CD4-positive, CD25-positive, alpha-beta regulatory T cell (primary cell): ENCODE results near the gene CORO1A. TPM values are rescaled to one million over a fixed set of nuclear protein-coding genes. Genes with fewer than 3 reads are reported as not detected.
"Not testable (repeated sequence)": the region's sequence is repeated elsewhere in the genome, so short reads cannot be mapped to it uniquely, and the experiment has no call there.

ENCODE experiments used
- ATAC-seq, 2 donors: fragments of 150-1000 bp; cut with Tn5 transposase; one replicate each; pipeline ENCODE4 v1.10.0; 2021; ENCODE audit warnings: low read depth in 2 of 2, moderate number of reproducible peaks in 2 of 2, moderate library complexity in 1 of 2
- DNase-seq, 3 donors: peaks; one replicate each; pipeline versions ENCODE4 v3.0.0 to v3.0.0-alpha.2; 2012 to 2022; ENCODE audit warnings: mixed read lengths in 1 of 3
- H3K27ac ChIP-seq: one replicate; pipeline ENCODE4 v1.7.0; 2013; ENCODE audit warnings: mild to moderate bottlenecking, low read length; ENCODE audit not compliant: insufficient read depth, poor library complexity, severe bottlenecking
- H3K27me3 ChIP-seq: one replicate; pipeline ENCODE4 v1.7.0; 2013; ENCODE audit warnings: low read length; ENCODE audit not compliant: control insufficient read depth, insufficient read depth
- H3K36me3 ChIP-seq: one replicate; pipeline ENCODE4 v1.7.0; 2013; ENCODE audit warnings: mild to moderate bottlenecking, low read length, moderate library complexity; ENCODE audit not compliant: control insufficient read depth, insufficient read depth
- H3K4me1 ChIP-seq: 2 replicates; pipeline ENCODE4 v1.7.0; 2013; ENCODE audit warnings: mild to moderate bottlenecking, low read length; ENCODE audit not compliant: insufficient read depth, control insufficient read depth, poor library complexity, severe bottlenecking
- H3K4me3 ChIP-seq: one replicate; pipeline ENCODE4 v1.7.0; 2013; ENCODE audit warnings: low read depth, mild to moderate bottlenecking, low read length, moderate library complexity
- H3K9me3 ChIP-seq, 2 experiments: 1 replicate in 1 of 2; 2 replicates in 1 of 2; pipeline ENCODE4 v1.7.0; 2013; ENCODE audit warnings: low read length in 2 of 2, mild to moderate bottlenecking in 1 of 2, moderate library complexity in 1 of 2; ENCODE audit not compliant: control insufficient read depth in 2 of 2
- H3K27ac Mint-ChIP-seq, 3 donors: one replicate each; pipeline ENCODE4 v1.8.0; 2020 to 2022; ENCODE audit warnings: mild to moderate bottlenecking in 3 of 3, mixed read lengths in 3 of 3, moderate library complexity in 2 of 3
- H3K27me3 Mint-ChIP-seq: one replicate; pipeline ENCODE4 v1.8.0; 2022; ENCODE audit warnings: mild to moderate bottlenecking, mixed read lengths
- H3K36me3 Mint-ChIP-seq: one replicate; pipeline ENCODE4 v1.8.0; 2020; ENCODE audit warnings: mixed read lengths
- H3K4me1 Mint-ChIP-seq, 4 donors: one replicate each; pipeline ENCODE4 v1.8.0; 2020 to 2022; ENCODE audit warnings: mixed read lengths in 4 of 4, mild to moderate bottlenecking in 1 of 4
- H3K4me3 Mint-ChIP-seq, 4 donors: one replicate each; pipeline ENCODE4 v1.8.0; 2020 to 2022; ENCODE audit warnings: mild to moderate bottlenecking in 4 of 4, mixed read lengths in 4 of 4, moderate library complexity in 3 of 4
- H3K9me3 Mint-ChIP-seq, 7 donors: one replicate each; pipeline ENCODE4 v1.8.0; 2020 to 2022; ENCODE audit warnings: mixed read lengths in 7 of 7, mild to moderate bottlenecking in 3 of 7, moderate library complexity in 2 of 7
- polyA plus RNA-seq, 4 donors: library from polyadenylated mRNA; unstranded; fragments of 300-500 nt; fragmentation: Illumina TruSeq; gene quantifications; one replicate each; pipeline ENCODE4 v1.2.3, GENCODE V29; 2021
- total RNA-seq: library from RNA; stranded (reverse); gene quantifications from one replicate; pipeline ENCODE4 v1.2.3, GENCODE V29; 2022

Gene CORO1A
- total and polyA plus RNA-seq, 5 donors from 2014 or later = 850 to 1,770 (median 1,409) TPM

DNA sequence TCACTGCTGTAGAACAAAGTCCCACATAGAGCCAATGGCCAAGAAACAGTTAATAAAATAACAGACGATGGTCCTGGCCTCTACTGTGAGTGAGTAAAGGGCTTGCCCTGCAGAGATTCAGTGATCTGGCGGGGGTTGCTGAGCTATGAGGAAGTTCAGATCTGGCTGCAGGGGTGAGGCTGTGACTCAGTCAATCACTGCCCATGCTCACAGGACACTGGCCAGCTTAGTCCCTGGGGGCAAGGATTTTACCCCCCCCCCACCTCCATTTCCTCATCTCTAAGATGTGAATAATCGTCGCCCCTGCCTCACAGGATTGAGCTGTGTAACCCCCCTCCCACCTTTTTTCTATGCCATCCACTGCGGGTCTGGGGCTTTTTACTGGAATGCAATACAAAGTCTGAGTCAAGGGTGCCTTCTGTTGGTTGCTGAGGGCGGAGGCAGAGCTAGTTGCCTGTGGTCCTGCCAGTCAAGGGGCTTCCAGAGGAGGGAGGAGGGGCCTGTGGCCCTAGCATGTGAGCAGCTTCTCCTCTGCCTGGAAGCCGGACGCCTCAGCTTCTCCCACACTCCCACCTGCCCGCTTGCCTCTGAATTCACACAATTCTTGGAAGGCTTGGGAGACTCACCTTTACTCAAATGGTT, 23.8 kb downstream of the CORO1A start:
- not testable (repeated sequence) for H3K4me1 Mint-ChIP-seq, H3K4me3 ChIP-seq, H3K36me3 Mint-ChIP-seq, H3K36me3 ChIP-seq, H3K4me1 ChIP-seq, DNase-seq, H3K27me3 Mint-ChIP-seq, H3K4me3 Mint-ChIP-seq, H3K9me3 Mint-ChIP-seq, H3K27ac ChIP-seq, H3K9me3 ChIP-seq, H3K27me3 ChIP-seq, H3K27ac Mint-ChIP-seq
- ATAC-seq = peak; percentile 20 to 43

DNA sequence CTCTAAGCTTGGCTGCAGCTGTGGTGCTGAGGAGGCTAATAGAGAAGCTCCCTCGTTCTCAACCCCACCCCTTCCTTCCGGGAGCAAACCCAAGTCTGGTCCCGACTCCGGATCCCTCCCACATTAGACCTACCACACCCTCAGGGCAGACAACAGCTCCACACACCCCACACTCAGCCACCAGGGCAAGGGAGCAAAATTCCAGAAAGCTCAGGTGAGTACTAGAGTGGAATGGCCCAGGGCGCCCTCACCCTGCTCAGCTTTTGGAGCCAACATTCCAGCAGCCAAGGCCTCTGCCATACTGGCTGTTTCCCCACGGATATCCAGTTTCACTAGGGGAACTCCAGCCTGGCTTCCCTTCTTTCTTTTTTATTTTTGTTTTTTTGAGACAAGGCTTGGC, 25.6 kb downstream of the CORO1A start:
- DNase-seq, H3K9me3 Mint-ChIP-seq, H3K4me3 ChIP-seq, H3K4me1 ChIP-seq, H3K27me3 ChIP-seq, H3K27me3 Mint-ChIP-seq, H3K27ac Mint-ChIP-seq, H3K36me3 ChIP-seq, H3K9me3 ChIP-seq, H3K36me3 Mint-ChIP-seq, H3K27ac ChIP-seq, H3K4me3 Mint-ChIP-seq, H3K4me1 Mint-ChIP-seq: not testable (repeated sequence)
- peak in 1 of 2 donors; percentile 49 for ATAC-seq

DNA sequence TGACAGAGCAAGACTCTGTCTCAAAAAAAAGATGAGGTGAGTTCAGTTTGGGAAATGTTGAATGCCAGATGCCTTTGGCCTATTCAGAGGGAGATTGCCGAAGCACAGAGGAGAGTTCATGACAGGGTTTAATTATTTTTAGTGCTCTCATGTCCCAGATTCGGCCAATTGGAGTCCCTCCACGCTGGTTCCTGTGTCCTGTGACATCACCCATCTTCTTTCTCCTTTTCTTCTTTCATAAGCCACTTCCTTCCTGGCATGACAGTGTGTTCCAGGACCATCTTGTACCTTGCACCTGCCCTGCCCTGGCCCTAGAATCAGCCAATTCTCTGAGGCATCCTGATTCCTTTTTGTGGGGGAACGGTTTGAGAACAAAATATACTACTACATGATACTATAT, 28.0 kb downstream of the CORO1A start:
- not testable (repeated sequence) for H3K36me3 ChIP-seq, H3K4me3 Mint-ChIP-seq, H3K9me3 ChIP-seq, H3K4me1 Mint-ChIP-seq, H3K4me3 ChIP-seq, H3K27ac ChIP-seq, H3K4me1 ChIP-seq, H3K9me3 Mint-ChIP-seq, H3K27ac Mint-ChIP-seq, H3K36me3 Mint-ChIP-seq, H3K27me3 Mint-ChIP-seq, DNase-seq, H3K27me3 ChIP-seq
- ATAC-seq = peak; percentile 48 to 54

DNA sequence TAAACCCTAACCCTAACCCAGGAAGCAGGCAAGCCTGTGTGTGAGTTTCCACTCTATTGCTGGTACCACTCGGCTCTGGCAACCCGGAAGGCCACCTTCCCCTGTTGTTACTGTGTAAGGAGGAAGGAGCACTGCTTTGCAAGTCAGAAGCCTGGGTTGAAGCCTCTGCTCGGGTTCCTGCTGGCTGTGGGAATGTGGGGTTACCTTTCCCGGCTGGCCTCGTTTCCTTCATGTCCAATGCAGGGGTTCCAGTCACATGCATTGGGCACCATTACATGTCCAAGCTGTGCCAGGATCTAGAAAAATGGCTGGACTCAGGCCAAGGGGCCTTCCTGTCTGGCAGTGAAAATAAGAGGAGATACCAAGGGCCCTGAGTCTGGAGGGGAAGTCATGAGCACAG, 33.7 kb downstream of the CORO1A start:
- not testable (repeated sequence) for H3K4me3 Mint-ChIP-seq, H3K36me3 Mint-ChIP-seq, H3K4me3 ChIP-seq, ATAC-seq, H3K4me1 Mint-ChIP-seq, H3K4me1 ChIP-seq, H3K27ac Mint-ChIP-seq, H3K36me3 ChIP-seq, DNase-seq, H3K9me3 ChIP-seq, H3K27me3 Mint-ChIP-seq, H3K27me3 ChIP-seq, H3K9me3 Mint-ChIP-seq, H3K27ac ChIP-seq

Other genes starting within 250 kb of the CORO1A start
- 76.7 TPM for gene TMEM219, start 221.5 kb upstream of the CORO1A start, total RNA-seq
- gene TMEM219, start 221.5 kb upstream of the CORO1A start, polyA plus RNA-seq = 100 to 1,000 TPM; 193 to 261 (median 221) TPM
- gene TAOK2, start 209.7 kb upstream of the CORO1A start, total RNA-seq = 30.0 TPM
- gene TAOK2, start 209.7 kb upstream of the CORO1A start, polyA plus RNA-seq = 1 to 10 TPM; 2.1 to 3.5 (median 2.9) TPM
- 12.4 TPM for gene HIRIP3, start 188.0 kb upstream of the CORO1A start, total RNA-seq
- gene HIRIP3, start 188.0 kb upstream of the CORO1A start, polyA plus RNA-seq = 10 to 100 TPM; 13.9 to 19.9 (median 16.2) TPM
- gene INO80E, start 187.4 kb upstream of the CORO1A start, total RNA-seq = 105 TPM
- gene INO80E, start 187.4 kb upstream of the CORO1A start, polyA plus RNA-seq = 1 to 10 TPM; 5.0 to 8.9 (median 6.0) TPM
- not detected for gene DOC2A, start 172.6 kb upstream of the CORO1A start, total RNA-seq
- gene DOC2A, start 172.6 kb upstream of the CORO1A start, polyA plus RNA-seq = not detected
- gene C16orf92, start 160.4 kb upstream of the CORO1A start, total RNA-seq = not detected
- gene C16orf92, start 160.4 kb upstream of the CORO1A start, polyA plus RNA-seq = not detected
- not detected for gene TLCD3B, start 152.3 kb upstream of the CORO1A start, total RNA-seq
- gene TLCD3B, start 152.3 kb upstream of the CORO1A start, polyA plus RNA-seq = not detected
- gene ALDOA, start 117.8 kb upstream of the CORO1A start, total RNA-seq = 430 TPM
- 1,000 to 10,000 TPM; 1,129 to 1,243 (median 1,151) TPM for gene ALDOA, start 117.8 kb upstream of the CORO1A start, polyA plus RNA-seq
- gene PPP4C, start 107.6 kb upstream of the CORO1A start, total RNA-seq = 97.0 TPM
- gene PPP4C, start 107.6 kb upstream of the CORO1A start, polyA plus RNA-seq = 100 to 1,000 TPM; 232 to 289 (median 262) TPM
- gene TBX6, start 91.7 kb upstream of the CORO1A start, total RNA-seq = 0.42 TPM
- gene TBX6, start 91.7 kb upstream of the CORO1A start, polyA plus RNA-seq = under 1 TPM in 1 of 4 donors, not detected in 3; 0.29 TPM
- gene YPEL3, start 87.4 kb upstream of the CORO1A start, total RNA-seq = 121 TPM
- gene YPEL3, start 87.4 kb upstream of the CORO1A start, polyA plus RNA-seq = 100 to 1,000 TPM; 245 to 319 (median 297) TPM
- 26.7 TPM for gene GDPD3, start 70.1 kb upstream of the CORO1A start, total RNA-seq
- gene GDPD3, start 70.1 kb upstream of the CORO1A start, polyA plus RNA-seq = under 1 TPM in 2 of 4 donors, not detected in 2; 0.13 to 0.28 TPM
- 71.4 TPM for gene MAPK3, start 60.4 kb upstream of the CORO1A start, total RNA-seq
- gene MAPK3, start 60.4 kb upstream of the CORO1A start, polyA plus RNA-seq = 10 to 100 TPM in 1 of 4 donors, 1 to 10 TPM in 3; 7.3 to 12.6 (median 9.1) TPM
- 58.2 TPM for gene BOLA2B, start 10.1 kb downstream of the CORO1A start, total RNA-seq
- 100 to 1,000 TPM; 163 to 225 (median 191) TPM for gene BOLA2B, start 10.1 kb downstream of the CORO1A start, polyA plus RNA-seq
- 50.3 TPM for gene SLX1A, start 10.3 kb downstream of the CORO1A start, total RNA-seq
- 100 to 1,000 TPM in 3 of 4 donors, 10 to 100 TPM in 1; 56.8 to 136 (median 102) TPM for gene SLX1A, start 10.3 kb downstream of the CORO1A start, polyA plus RNA-seq
- gene SULT1A3, start 15.7 kb downstream of the CORO1A start, total RNA-seq = 19.3 TPM
- 1 to 10 TPM in 1 of 4 donors, under 1 TPM in 2, not detected in 1; 0.71 to 1.5 (median 0.91) TPM for gene SULT1A3, start 15.7 kb downstream of the CORO1A start, polyA plus RNA-seq
- gene NPIPB13, start 64.9 kb downstream of the CORO1A start, total RNA-seq = 30.5 TPM
- 1 to 10 TPM in 1 of 4 donors, under 1 TPM in 3; 0.68 to 1.0 (median 0.86) TPM for gene NPIPB13, start 64.9 kb downstream of the CORO1A start, polyA plus RNA-seq
- 46.7 TPM for gene CD2BP2, start 171.7 kb downstream of the CORO1A start, total RNA-seq
- 10 to 100 TPM; 33.5 to 42.1 (median 37.2) TPM for gene CD2BP2, start 171.7 kb downstream of the CORO1A start, polyA plus RNA-seq
- 32.2 TPM for gene TBC1D10B, start 186.9 kb downstream of the CORO1A start, total RNA-seq
- 10 to 100 TPM in 1 of 4 donors, 1 to 10 TPM in 3; 7.1 to 11.7 (median 8.2) TPM for gene TBC1D10B, start 186.9 kb downstream of the CORO1A start, polyA plus RNA-seq
- gene MYL11, start 191.2 kb downstream of the CORO1A start, total RNA-seq = 4.1 TPM
- 1 to 10 TPM in 1 of 4 donors, not detected in 3; 1.7 TPM for gene MYL11, start 191.2 kb downstream of the CORO1A start, polyA plus RNA-seq
- gene SEPTIN1, start 199.0 kb downstream of the CORO1A start, total RNA-seq = 198 TPM
- 100 to 1,000 TPM; 157 to 205 (median 170) TPM for gene SEPTIN1, start 199.0 kb downstream of the CORO1A start, polyA plus RNA-seq
- 6.0 TPM for gene ZNF48, start 211.8 kb downstream of the CORO1A start, total RNA-seq
- gene ZNF48, start 211.8 kb downstream of the CORO1A start, polyA plus RNA-seq = 1 to 10 TPM; 4.5 to 8.0 (median 6.7) TPM
- 2.3 TPM for gene ZNF771, start 224.0 kb downstream of the CORO1A start, total RNA-seq
- 1 to 10 TPM; 1.7 to 3.8 (median 3.3) TPM for gene ZNF771, start 224.0 kb downstream of the CORO1A start, polyA plus RNA-seq
- 20.1 TPM for gene DCTPP1, start 246.4 kb downstream of the CORO1A start, total RNA-seq
- gene DCTPP1, start 246.4 kb downstream of the CORO1A start, polyA plus RNA-seq = 100 to 1,000 TPM in 3 of 4 donors, 10 to 100 TPM in 1; 93.5 to 110 (median 103) TPM